ENCODE results near the gene IFRD2.

Gene IFRD2, protein sequence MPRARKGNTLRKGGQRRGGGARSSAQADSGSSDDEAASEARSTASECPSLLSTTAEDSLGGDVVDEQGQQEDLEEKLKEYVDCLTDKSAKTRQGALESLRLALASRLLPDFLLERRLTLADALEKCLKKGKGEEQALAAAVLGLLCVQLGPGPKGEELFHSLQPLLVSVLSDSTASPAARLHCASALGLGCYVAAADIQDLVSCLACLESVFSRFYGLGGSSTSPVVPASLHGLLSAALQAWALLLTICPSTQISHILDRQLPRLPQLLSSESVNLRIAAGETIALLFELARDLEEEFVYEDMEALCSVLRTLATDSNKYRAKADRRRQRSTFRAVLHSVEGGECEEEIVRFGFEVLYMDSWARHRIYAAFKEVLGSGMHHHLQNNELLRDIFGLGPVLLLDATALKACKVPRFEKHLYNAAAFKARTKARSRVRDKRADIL

DNA sequence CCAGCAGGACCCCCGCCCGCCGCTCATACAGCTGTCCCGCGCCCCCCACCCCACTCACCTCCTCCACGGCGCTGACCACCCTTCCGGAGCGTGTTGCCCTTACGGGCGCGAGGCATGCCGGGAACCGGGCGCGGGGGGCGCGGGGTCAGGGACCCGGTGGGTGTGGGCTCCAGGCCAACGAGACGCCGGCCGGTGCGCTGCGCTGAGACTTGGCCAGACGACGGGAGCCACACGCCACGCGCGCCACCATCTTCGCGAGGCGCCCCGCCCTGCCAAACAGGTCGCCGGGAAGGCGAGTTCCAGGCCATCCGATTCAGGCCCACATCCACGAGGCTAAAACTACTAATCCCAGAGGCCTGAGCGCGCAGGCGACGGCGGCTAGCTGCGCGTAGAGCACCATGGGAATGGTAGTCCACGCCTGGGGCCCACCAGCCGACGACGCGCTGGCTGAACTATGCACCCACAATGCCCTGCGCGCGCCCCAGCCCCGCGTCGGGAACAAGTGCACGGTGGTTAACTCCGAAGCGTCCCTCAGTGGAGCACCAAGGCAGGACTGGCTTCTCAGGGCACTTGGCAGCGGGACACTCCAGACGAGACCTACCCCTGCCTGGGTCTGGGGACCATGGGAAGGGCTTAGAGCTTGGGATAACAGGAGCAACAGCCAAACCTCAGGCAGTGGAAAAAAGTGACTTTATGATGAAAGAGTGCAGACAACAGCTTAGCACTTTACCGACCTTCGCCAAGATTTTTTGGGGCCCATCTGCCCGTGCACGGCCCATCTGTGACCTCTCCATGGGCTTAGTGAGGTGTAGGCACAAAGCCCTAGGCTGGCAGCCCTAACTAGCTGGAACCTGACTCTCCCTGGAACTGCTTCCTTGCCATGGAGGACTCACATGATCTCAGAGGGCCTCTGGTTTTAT, at the start of gene IFRD2:
Gene IFRD2 (minus strand): TSS at position 271 of the 920 bp plus-strand sequence. CDS start 155 bp downstream, at position 116.
- DNase-seq (ENCODE audit: low read depth, low spot score) = peak; percentile 94

DNA sequence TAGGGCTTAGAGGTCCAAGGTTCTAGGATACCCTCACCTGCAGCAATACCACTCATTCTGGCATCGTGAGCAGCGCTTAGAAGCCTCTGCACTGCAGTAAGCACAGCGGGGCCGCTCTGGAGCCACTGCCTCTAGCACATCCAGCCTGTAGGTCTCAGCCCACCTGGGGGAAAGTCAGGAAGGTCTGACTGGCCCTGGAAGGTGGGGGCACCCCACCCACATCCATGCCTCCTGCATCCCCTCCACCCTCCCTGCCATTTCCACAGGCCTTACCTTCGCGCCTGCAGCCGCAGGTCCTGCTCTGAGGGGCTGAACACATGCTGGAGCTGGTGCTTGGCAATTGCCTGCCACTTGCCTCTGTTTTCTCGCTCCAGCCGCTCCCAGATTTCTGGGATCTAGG, 49.3 kb upstream of the IFRD2 start:
- DNase-seq (ENCODE audit: low read depth, low spot score) = no peak

DNA sequence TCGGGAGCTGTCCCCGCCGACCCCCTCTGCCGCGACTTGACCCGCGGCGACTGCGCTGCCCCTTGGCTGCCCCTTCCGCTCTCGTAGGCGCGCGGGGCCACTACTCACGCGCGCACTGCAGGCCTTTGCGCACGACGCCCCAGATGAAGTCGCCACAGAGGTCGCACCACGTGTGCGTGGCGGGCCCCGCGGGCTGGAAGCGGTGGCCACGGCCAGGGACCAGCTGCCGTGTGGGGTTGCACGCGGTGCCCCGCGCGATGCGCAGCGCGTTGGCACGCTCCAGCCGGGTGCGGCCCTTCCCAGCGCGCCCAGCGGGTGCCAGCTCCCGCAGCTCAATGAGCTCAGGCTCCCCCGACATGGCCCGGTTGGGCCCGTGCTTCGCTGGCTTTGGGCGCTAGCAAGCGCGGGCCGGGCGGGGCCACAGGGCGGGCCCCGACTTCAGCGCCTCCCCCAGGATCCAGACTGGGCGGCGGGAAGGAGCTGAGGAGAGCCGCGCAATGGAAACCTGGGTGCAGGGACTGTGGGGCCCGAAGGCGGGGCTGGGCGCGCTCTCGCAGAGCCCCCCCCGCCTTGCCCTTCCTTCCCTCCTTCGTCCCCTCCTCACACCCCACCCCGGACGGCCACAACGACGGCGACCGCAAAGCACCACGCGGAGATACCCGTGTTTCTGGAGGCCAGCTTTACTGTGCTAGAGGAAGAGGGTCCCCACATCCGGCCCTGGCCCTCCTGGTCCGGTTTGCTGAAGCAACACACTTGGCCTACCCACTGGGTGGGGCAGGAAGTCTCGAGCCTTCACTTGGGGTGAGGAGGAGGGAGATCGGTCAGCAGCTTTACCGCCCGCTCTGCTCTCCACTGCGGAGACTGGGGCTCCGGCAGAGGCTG, 48.5 kb upstream of the IFRD2 start, which contains the start of gene RASSF1:
Gene RASSF1 (minus strand): TSS at position 389 of the 882 bp plus-strand sequence. CDS start 31 bp downstream, at position 358.
- no peak for DNase-seq (ENCODE audit: low read depth, low spot score)

DNA sequence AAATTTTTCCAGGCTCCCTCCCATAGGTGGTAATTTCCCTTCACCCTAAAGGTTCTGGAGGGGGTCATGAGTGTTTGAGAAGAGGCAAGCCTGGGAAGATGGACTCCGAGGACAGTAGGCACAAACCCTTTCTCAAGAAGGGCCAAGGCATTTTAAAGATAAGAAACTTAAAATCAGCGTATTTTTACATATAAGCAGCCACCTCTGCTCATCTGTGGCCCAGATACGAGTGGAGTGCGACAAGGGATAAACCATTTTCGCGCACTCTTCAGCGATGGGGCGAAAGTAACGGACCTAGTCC, 47.9 kb upstream of the IFRD2 start:
- DNase-seq (ENCODE audit: low read depth, low spot score) = no peak

DNA sequence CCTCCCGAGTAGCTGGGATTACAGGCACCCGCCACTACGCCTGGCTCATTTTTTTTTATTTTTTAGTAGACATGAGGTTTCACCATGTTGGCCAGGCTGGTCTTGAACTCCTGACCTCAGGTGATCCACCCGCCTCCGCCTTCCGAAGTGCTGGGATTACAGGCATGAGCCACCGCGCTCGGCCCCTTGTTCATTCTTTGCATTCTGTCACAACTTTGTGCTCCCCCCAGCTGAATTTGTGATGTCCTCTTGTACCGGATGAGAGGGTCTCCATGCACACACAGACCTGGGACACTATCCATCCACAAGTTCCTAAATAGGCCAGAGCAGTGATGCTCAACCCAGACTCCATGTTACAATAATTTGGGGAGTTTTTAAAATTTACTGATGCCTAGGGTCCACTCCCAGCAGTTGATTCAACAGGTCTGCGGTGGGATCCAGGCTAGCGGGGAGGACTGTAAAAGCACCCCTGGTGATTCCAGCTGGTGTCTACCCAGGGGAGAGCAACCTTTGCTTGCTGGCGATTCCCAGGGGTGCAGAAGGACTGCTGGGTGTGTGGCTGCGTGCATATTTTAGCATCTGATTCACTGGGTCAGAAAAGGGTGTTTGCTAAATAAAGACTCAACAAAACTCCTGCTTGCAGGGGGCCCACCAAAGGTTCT, 47.4 kb upstream of the IFRD2 start:
- no peak for DNase-seq (ENCODE audit: low read depth, low spot score)

DNA sequence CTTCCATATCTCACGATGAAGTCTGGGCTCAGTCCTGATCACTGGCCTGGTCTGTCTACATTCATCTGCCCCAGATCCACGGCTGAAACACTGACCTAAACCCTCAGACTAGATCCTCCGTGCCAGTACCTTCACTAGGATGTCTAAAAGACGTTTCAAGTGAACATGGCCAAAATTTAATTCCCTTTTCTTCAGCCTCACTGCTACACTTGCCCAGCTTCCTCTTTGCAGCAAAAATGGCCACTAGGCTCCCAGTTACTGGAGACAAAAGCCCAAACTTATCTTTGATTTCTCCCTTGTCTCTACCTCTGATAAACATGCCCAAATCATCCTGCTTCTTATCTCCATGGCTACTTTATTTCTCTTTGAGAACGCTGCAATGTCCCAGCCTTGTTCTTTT, 46.7 kb upstream of the IFRD2 start:
- no peak for DNase-seq (ENCODE audit: low read depth, low spot score)

DNA sequence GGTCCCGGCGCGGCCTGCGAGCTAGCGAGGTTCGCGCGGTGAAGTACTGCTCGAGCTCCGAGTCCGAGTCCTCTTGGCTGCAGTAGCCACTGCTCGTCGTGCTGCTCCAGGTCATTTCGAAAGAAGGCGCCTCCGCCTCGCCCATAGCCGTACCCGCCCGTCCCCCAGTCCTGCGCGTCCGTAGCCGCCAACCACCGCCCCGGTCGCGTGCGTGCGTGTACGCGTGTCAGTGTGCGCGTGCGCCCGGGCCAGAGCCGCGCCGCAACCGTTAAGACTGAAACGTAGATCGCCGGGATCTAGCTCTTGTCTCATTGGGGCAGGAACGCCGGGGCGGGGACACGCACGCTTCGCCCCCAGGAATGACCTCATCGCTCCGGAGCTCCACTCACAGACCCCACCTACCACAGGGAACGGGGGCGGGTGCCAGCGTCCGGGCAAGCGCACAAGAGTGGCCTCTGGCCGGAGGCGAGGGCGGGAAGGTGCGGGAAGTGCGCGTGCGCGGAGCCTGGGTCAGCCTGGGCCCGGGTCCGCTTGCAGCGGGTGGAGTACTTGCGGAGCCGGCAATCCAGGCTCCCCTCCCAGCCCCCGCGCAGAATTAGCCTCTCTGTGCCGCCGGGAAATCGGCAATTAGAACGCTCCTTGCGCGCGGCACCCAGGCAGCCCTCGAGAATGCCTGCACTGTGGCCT, 45.1 kb upstream of the IFRD2 start:
- no peak for DNase-seq (ENCODE audit: low read depth, low spot score)

DNA sequence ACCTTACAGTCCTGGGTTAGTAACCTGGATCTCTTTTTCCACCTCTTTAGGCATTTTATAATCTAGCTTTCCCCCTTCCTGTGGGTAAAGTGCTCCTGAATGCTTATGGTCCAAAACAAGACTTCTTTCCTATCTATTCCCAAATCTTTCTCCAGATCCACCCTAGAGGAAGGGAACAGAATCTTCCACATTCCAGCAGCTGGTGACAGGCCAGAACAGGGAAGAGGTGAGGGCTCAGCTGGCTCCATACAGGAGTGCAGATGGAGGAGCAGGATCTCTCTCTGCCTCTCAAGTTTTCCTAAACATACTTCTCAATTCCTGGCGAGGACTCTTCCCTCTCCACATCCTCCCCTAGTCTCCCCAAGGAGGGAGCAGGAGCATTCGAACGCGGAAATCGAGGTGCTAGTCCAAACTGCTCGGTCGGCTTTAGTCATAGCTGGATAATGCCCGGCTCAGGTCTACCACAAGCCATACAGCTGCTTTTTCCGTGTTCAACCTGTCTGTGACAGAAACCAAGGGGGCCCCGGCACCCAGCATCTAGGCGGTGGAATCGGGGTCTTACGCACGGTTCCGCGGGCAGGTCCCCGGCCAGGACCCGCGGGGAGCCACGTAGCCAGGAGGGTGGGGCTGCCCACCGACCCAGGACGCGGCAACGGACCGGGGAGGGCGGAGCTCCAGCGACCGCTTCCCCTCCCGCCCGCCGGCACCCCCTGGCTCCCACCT, 44.4 kb upstream of the IFRD2 start:
- DNase-seq (ENCODE audit: low read depth, low spot score) = no peak

DNA sequence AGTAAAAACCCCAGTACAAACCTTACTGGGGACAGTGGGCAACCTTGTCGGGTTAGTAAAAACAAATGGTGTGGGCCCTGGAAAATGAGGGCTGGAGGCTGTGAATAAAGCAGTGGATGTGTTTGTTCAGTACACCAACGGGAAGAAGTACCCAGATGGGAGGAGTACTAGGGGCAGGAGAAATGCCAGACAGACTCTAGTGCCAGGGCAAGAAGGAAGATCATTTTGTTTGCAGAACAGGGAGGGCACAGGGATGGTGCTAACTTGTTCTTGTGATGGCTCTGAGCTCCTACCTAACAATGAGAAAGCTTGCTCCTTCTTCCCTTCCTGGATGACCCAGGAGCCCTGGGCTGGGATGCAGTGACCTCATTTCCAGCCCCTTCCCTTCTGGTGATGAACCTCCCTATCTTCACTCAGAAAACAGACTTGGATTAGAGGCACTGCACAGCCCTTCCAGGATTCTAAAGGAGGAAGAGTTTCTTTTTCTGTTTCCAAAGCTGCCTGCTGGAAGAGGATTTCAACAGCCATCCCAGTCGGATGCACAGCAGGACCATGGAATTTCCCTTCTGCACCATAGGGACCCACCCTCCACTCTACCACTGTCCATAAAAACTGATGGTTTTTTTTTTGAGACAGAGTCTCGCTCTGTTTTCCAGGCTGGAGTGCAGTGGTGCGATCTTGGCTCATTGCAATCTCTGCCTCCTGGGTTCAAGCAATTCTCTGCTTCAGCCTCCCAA, 42.3 kb upstream of the IFRD2 start:
- no peak for DNase-seq (ENCODE audit: low read depth, low spot score)

DNA sequence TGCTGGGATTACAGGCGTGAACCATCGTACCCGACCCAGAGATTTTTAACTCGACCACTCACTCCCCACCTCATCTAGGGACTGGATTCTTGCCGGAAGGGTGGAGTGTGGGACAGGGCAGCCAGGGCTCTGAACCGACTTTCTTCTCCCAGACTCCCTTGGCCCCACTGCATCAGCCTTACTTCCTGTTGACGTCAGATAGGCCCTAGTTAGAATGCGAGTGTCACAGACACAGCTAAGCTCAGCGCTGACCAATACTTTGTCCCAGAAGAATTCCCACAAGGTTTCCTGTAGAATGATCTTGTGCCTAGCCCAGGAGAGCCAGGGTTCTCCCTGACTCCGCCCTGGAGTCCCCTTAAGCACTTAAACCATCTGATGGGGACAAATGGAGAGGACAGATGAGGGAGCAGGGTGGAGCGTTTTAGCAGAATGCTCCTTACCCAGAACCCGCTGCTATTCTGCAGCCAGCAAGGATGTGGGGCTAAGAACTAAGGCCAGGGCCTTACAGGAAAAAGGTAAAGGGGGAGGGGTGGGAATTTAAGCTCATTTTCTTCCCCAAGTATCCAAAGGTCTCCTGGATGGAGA, 41.6 kb upstream of the IFRD2 start:
- no peak for DNase-seq (ENCODE audit: low read depth, low spot score)

DNA sequence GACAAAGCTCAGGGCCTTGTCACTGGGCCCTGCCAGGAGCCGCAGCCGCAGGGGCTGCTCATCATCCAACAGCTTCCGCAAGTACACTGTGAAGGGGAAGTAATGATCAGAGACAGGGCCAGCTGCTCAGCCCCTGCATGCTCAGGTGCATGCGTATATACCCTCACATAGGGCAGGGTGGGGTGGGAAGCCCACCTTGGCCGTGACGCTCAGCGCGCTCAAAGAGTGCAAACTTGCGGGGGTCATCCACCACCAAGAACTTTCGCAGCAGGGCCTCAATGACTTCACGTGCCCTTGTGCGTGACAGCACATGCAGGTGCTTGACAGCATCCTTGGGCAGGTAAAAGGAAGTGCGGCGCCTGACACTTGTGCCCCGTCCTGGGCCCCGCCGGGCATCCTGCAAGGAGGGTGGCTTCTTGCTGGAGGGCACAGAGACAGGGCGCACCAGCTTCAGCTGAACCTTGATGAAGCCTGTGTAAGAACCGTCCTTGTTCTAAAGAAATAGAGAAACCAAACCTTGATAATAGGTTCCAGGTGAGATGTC, 39.2 kb upstream of the IFRD2 start:
- no peak for DNase-seq (ENCODE audit: low read depth, low spot score)

DNA sequence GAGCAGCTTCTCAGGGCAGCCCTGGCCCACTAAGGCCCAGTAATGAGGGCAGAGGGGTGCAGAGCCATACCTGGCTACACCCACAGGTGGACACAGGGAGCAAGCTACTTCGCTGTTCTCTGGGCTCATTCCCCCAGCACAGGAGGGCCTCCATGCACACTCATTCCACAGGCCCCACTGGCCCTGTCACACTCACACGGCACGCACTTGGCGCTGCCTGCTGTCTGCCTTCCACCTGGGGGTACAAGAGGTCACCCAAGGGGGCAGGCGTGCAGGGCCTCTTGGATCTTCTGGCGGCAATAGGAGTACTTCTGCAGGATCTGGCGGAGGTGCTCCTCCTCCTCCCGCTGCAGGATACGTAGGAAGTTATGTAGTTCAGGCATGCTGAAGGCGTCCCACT, 38.1 kb upstream of the IFRD2 start:
- DNase-seq (ENCODE audit: low read depth, low spot score) = no peak

DNA sequence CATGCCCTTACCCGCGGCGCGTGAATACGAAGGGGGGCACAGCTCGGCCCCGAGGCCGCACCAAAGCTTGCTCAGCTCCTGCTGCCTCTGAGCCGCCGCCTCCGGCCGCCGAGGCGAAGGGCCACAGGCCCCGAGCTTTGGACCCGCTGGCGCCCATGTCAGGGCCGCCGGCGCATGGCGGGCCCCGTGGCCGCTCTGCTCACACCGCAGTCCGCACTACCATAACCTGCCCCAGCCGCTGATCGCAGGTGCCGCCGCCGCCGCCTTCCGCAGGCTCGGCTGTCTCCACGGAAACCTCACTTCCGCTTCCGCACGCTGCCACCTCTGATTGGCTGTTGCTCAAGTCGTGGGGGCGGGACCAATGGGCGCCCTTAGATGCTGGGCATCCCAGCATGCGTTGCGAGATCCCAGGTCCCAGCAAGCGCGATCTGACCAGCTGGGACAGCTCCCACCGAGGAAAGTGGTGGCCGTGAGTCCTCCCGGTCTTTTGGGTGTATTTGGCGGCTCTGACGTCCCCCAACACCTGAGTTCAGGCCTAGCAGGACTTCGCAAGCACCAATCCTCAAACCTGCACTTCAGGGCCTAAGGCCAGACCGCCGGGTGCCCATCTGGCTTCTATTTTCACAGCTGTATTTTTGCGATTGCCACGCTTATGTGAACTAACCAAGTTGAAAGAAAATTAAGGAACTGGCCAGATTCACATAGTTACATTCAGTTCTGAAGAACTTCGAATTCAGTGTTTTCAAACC, 35.9 kb upstream of the IFRD2 start, which contains the start of gene TUSC2:
Gene TUSC2 (minus strand): TSS at position 281 of the 749 bp plus-strand sequence. CDS start 124 bp downstream, at position 157.
- no peak for DNase-seq (ENCODE audit: low read depth, low spot score)

DNA sequence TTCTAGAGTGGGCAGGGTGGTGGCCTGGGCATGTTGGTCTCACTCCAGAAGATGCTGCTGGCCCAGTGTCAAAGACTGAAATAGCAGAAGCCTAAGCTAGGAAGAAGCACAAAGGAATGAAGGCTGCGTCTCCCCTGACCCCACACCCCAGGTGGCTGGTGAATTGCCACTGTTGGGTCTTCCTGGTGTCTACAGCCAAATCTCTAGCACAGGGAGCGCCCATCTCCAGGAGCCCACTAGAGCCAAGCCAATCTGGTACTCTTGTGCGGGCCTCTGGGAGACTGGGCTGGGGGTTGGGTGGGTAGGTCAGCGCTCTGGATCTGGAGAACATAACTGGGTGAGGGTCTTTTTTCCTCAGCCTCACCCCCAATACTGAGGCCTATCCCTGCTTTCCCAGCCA, 34.9 kb upstream of the IFRD2 start:
- DNase-seq (ENCODE audit: low read depth, low spot score) = no peak

DNA sequence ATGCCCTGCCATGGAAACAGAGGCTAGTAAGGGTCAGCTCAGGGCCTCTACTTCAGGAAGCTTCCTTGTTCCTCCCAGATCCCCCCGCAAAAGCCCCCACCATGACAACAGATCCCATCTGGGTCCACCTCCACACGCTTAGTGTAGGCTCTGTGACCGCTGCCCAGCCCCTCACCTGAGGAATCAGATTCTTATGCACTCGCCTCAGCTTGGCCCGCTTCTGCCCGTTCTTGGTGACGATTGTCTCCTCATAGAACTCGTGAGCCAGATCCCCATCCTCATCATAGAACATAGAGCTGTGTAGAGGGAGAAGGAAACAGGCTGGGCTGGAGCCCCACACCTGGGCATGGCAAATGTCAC, 33.9 kb upstream of the IFRD2 start:
- no peak for DNase-seq (ENCODE audit: low read depth, low spot score)

DNA sequence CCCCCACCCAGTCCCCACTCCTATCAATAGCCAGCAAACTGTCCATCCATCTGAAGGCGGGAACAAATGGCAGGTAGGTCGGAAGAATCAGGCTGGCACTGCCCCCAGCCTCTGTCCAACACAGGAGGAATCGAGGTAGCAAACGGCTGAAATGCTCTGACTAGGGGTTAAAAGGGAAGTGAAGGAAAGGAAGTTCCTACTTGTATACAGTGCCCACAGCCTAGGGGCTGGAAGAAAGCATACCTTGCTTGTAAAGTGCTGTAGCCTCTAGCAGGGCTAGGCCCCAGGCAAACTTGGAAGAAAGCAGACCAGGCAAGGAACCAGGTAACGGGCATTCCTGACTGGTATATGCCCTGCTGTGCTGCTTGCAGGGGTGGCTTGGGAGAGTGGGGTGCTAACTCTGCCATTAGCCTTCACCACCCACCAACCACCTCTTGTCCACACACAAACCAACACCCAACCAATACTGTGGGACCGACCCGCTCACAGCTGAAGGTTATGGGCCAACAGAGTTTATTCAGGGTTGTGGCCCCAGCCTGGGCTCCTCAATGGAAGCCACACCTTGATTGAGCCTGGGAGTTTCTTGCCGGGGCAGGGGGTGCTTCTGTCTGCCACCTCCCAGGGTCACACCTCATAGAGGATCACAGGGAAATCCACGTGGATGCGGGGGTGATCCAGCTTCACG, 33.4 kb upstream of the IFRD2 start:
- DNase-seq (ENCODE audit: low read depth, low spot score) = no peak

DNA sequence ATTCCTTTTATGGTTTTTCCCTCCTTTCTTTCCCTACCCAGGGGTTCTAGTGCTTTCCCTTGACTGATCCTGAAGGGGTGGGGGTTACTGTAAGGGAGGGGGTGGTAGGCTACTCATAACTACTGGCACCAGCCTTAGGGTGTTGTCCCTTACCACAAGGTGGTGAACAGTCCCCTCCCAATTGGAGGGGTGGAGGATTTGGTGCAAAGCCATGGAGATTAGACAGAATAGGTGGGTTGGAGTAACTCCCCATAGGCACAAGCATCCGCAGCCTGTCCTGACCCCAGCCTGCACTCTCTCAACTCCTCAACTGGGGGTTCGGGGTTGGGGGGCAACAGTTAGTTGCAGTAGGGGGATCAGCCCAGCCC, 32.9 kb upstream of the IFRD2 start:
- no peak for DNase-seq (ENCODE audit: low read depth, low spot score)
